ENCODE measurements around the gene COG4. TPM values are rescaled to one million over a fixed set of nuclear protein-coding genes. Genes with fewer than 3 reads are reported as not detected.
"Not testable (repeated sequence)": the region's sequence is repeated elsewhere in the genome, so short reads cannot be mapped to it uniquely, and the experiment has no call there.

COG4 gene
- total RNA-seq, 1 experiment from 2014 or later = 35.5 TPM

- DNase-seq (no peak), ATAC-seq (no peak)
- TF ChIP-seq EZH2 (IDR thresholded peaks at IDR 0.05; ENCODE audit: low read length, unreplicated experiment) (no peak), EZH2phosphoT487 (IDR thresholded peaks at IDR 0.05; ENCODE audit: borderline replicate concordance, low read length) (no peak)
- TF ChIP-seq, protein P1, sequence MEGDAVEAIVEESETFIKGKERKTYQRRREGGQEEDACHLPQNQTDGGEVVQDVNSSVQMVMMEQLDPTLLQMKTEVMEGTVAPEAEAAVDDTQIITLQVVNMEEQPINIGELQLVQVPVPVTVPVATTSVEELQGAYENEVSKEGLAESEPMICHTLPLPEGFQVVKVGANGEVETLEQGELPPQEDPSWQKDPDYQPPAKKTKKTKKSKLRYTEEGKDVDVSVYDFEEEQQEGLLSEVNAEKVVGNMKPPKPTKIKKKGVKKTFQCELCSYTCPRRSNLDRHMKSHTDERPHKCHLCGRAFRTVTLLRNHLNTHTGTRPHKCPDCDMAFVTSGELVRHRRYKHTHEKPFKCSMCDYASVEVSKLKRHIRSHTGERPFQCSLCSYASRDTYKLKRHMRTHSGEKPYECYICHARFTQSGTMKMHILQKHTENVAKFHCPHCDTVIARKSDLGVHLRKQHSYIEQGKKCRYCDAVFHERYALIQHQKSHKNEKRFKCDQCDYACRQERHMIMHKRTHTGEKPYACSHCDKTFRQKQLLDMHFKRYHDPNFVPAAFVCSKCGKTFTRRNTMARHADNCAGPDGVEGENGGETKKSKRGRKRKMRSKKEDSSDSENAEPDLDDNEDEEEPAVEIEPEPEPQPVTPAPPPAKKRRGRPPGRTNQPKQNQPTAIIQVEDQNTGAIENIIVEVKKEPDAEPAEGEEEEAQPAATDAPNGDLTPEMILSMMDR (conservative IDR thresholded peaks at IDR 0.05; ENCODE audit: low read depth, low read length) = no peak
- Histone ChIP-seq H3K79me2 (ENCODE audit: low read length) (peaks cover 91% of the 10 kb centered on the region), H2AFZ (ENCODE audit: low read length) (no peak overlapping the region), H3K9me2 (replicated peaks; ENCODE audit: low read length) (no peaks in the 10 kb centered on the region), H3F3A (ENCODE audit: low read length, unreplicated experiment) (no peaks in the 10 kb centered on the region), H3K36me3 (ENCODE audit: low read depth, low read length) (peaks cover 35% of the 10 kb centered on the region), H3K9me3 (ENCODE audit: low read length) (no peaks in the 10 kb centered on the region), H3K9ac (ENCODE audit: low read length) (no peak overlapping the region), H3K4me1 (ENCODE audit: insufficient read depth, low read length) (peaks cover 25% of the 10 kb centered on the region), H3K4me2 (ENCODE audit: low read length) (peak overlapping the region; percentile 99), H3K27ac (ENCODE audit: low read length) (no peak overlapping the region), H3K27me3 (ENCODE audit: low read length) (no peaks in the 10 kb centered on the region), H3K4me3 (ENCODE audit: low read length) (peak overlapping the region; percentile 93), H4K20me1 (ENCODE audit: low read length) (peaks cover 24% of the 10 kb centered on the region)
- intact Hi-C loops (cut with micrococcal nuclease) = loop anchor here (5.0 kb wide), 1 partner anchor 125 kb away; no protein-coding TSS in a partner anchor
- BruUV-seq (replicated peaks) = no TSS peak
- POLR2A ChIA-PET (ENCODE audit: unreplicated experiment) = no interaction called here
- CTCF ChIA-PET = interaction anchor here (0.6 kb wide), 1 partner anchor 77 kb away, joined by 3 read pairs; no protein-coding TSS in a partner anchor
These were observed 4.1 kb upstream of the COG4 start for GRCh38 chr16:70527315-70527996.

GRCh38 chr16:70526403-70526802 lies 3.0 kb upstream of the COG4 start:
- BruUV-seq (replicated peaks) = no TSS peak
- Histone ChIP-seq H3K9me2 (replicated peaks; ENCODE audit: low read length) (no peaks in the 10 kb centered on the region), H3K27ac (ENCODE audit: low read length) (no peak overlapping the region), H3K9ac (ENCODE audit: low read length) (no peak overlapping the region), H3K9me3 (ENCODE audit: low read length) (no peaks in the 10 kb centered on the region), H3K79me2 (ENCODE audit: low read length) (peaks cover 91% of the 10 kb centered on the region), H3K4me1 (ENCODE audit: insufficient read depth, low read length) (peaks cover 31% of the 10 kb centered on the region), H3F3A (ENCODE audit: low read length, unreplicated experiment) (no peaks in the 10 kb centered on the region), H4K20me1 (ENCODE audit: low read length) (peaks cover 24% of the 10 kb centered on the region), H3K36me3 (ENCODE audit: low read depth, low read length) (peaks cover 26% of the 10 kb centered on the region), H3K4me3 (ENCODE audit: low read length) (peak overlapping the region; percentile 93), H3K4me2 (ENCODE audit: low read length) (peak overlapping the region; percentile 99), H2AFZ (ENCODE audit: low read length) (no peak overlapping the region), H3K27me3 (ENCODE audit: low read length) (no peaks in the 10 kb centered on the region)
- intact Hi-C loops (cut with micrococcal nuclease) = loop anchor here (5.0 kb wide), 1 partner anchor 126 kb away; no protein-coding TSS in a partner anchor
- ATAC-seq (no peak), DNase-seq (no peak)
- CTCF ChIA-PET = no interaction called here
- TF ChIP-seq EZH2 (IDR thresholded peaks at IDR 0.05; ENCODE audit: low read length, unreplicated experiment) (no peak), EZH2phosphoT487 (IDR thresholded peaks at IDR 0.05; ENCODE audit: borderline replicate concordance, low read length) (no peak)
- TF ChIP-seq, protein P1 (conservative IDR thresholded peaks at IDR 0.05; ENCODE audit: low read depth, low read length) = no peak
- POLR2A ChIA-PET (ENCODE audit: unreplicated experiment) = no interaction called here

DNA sequence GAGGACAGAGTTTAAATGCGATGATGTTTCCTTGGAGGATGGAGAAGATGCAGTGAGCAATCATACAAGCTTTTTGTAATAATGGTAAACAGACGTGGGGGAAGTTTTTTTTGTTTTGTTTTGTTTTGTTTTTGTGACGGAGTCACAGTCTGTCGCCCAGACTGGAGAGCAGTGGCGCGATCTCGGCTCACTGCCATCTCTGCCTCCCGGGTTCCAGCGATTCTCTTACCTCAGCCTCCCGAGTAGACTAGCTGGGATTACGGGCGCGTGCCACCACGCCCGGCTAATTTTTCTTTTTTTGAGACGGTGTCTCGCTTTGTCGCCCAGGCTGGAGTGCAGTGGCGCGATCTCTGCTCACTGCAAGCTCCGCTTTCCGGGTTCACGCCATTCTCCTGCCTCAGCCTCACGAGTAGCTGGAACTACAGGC lies 1.1 kb upstream of the COG4 start:
- H2AFZ ChIP-seq (ENCODE audit: low read length) = peak overlapping the region; percentile 79
- H3K4me1 ChIP-seq (ENCODE audit: insufficient read depth, low read length) = peaks cover 41% of the 10 kb centered on the region
- H3K4me3 ChIP-seq (ENCODE audit: low read length) = peak overlapping the region; percentile 93
- POLR2A ChIA-PET (ENCODE audit: unreplicated experiment); H3K9me2 ChIP-seq (replicated peaks; ENCODE audit: low read length); BruUV-seq (replicated peaks); H3F3A ChIP-seq (ENCODE audit: low read length, unreplicated experiment); CTCF ChIA-PET; H3K9me3 ChIP-seq (ENCODE audit: low read length); H3K27me3 ChIP-seq (ENCODE audit: low read length); intact Hi-C loops (cut with micrococcal nuclease): not testable (repeated sequence)
- H3K4me2 ChIP-seq (ENCODE audit: low read length) = peak overlapping the region; percentile 99
- peak; percentile 8 for DNase-seq
- H3K27ac ChIP-seq (ENCODE audit: low read length) = peak overlapping the region; percentile 73
- peaks cover 16% of the 10 kb centered on the region for H3K36me3 ChIP-seq (ENCODE audit: low read depth, low read length)
- ATAC-seq = peak; percentile 21; the same call in 1 of the 2 replicates
- H3K9ac ChIP-seq (ENCODE audit: low read length) = peak overlapping the region; percentile 99
- H4K20me1 ChIP-seq (ENCODE audit: low read length) = peaks cover 24% of the 10 kb centered on the region; the same call in 1 of the 2 replicates
- H3K79me2 ChIP-seq (ENCODE audit: low read length) = peaks cover 82% of the 10 kb centered on the region
